GM21786 (cell line): ENCODE results near the gene CCDC106.

Source experiments
- ATAC-seq: cut with Tn5 transposase; IDR thresholded peaks from one replicate; pipeline ENCODE4 v1.9.1; 2021; ENCODE audit not compliant: unreplicated experiment

The CCDC106 gene

GRCh38 chr19:55613930-55614710 is 33.9 kb upstream of the CCDC106 start:
- ATAC-seq: no peak

GRCh38 chr19:55614711-55615542 is 33.1 kb upstream of the CCDC106 start:
- no peak for ATAC-seq

- no peak for ATAC-seq
These were observed 32.2 kb upstream of the CCDC106 start for GRCh38 chr19:55615543-55616394.

GRCh38 chr19:55616395-55616875 is 31.6 kb upstream of the CCDC106 start:
- ATAC-seq: no peak

GRCh38 chr19:55617426-55617825 is 30.6 kb upstream of the CCDC106 start:
- no peak for ATAC-seq

GRCh38 chr19:55618426-55618825 is 29.6 kb upstream of the CCDC106 start:
- ATAC-seq: no peak

GRCh38 chr19:55619286-55619685 is 28.7 kb upstream of the CCDC106 start:
- no peak for ATAC-seq

GRCh38 chr19:55620410-55621204 is 27.4 kb upstream of the CCDC106 start:
- no peak for ATAC-seq

GRCh38 chr19:55621205-55621672 is 26.8 kb upstream of the CCDC106 start:
- no peak for ATAC-seq

- ATAC-seq: no peak
These were observed 26.3 kb upstream of the CCDC106 start for GRCh38 chr19:55621673-55622231.

- no peak for ATAC-seq
These were observed 25.6 kb upstream of the CCDC106 start for GRCh38 chr19:55622242-55622969.

- no peak for ATAC-seq
These were observed 24.9 kb upstream of the CCDC106 start for GRCh38 chr19:55623130-55623529.

GRCh38 chr19:55623561-55623960 is 24.5 kb upstream of the CCDC106 start:
- ATAC-seq: no peak

GRCh38 chr19:55624109-55625003 is 23.7 kb upstream of the CCDC106 start, which contains the start of gene ZNF784:
Gene ZNF784, minus strand, starts transcription at chr19:55624566. Its CDS starts 5 bp downstream, at chr19:55624561.
- ATAC-seq: peak; percentile 69

GRCh38 chr19:55625004-55625326 is 23.0 kb upstream of the CCDC106 start:
- ATAC-seq: no peak

- ATAC-seq: no peak
These were observed 21.7 kb upstream of the CCDC106 start for GRCh38 chr19:55626350-55626749.

- ATAC-seq: no peak
These were observed 15.6 kb upstream of the CCDC106 start for GRCh38 chr19:55632463-55632834.

- no peak for ATAC-seq
These were observed 14.2 kb upstream of the CCDC106 start for GRCh38 chr19:55633861-55634260.
